Activated CD8-positive, alpha-beta T cell treated with anti-CD3 and anti-CD28 coated beads, Interleukin-2, amount 10 ng/mL, durations not matched to agents 7 days and 5 days (primary cell): ENCODE results near the gene AKR1B15. TPM values are rescaled to one million over a fixed set of nuclear protein-coding genes. Genes with fewer than 3 reads are reported as not detected.

ENCODE experiments used
- ATAC-seq: fragments of 150-1000 bp; cut with Tn5 transposase; one replicate; pipeline ENCODE4 v1.10.0; 2021; ENCODE audit warnings: moderate library complexity
- CTCF ChIA-PET: fragments of 350-600 bp; sonication (Branson Sonifier 250); formaldehyde crosslinking; loops from one replicate; lab custom pipeline; 2021; ENCODE audit warnings: antibody characterized with exemption; lab: Charles Lee
- POLR2A ChIA-PET: fragments of 350-600 bp; sonication (Branson Sonifier 250); formaldehyde crosslinking; loops from one replicate; lab custom pipeline; 2021; ENCODE audit warnings: antibody characterized with exemption; lab: Charles Lee
- DNase-seq: peaks from one replicate; pipeline ENCODE4 v3.0.0-alpha.2; 2020
- H3K27ac Mint-ChIP-seq: one replicate; pipeline ENCODE4 v1.8.0; 2021; ENCODE audit warnings: mild to moderate bottlenecking, mixed read lengths
- H3K27me3 Mint-ChIP-seq: one replicate; pipeline ENCODE4 v1.8.0; 2021; ENCODE audit warnings: low read depth, mixed read lengths
- H3K36me3 Mint-ChIP-seq: one replicate; pipeline ENCODE4 v1.8.0; 2021; ENCODE audit warnings: low read depth, mixed read lengths
- H3K4me1 Mint-ChIP-seq: one replicate; pipeline ENCODE4 v1.8.0; 2021; ENCODE audit warnings: low read depth, mixed read lengths
- H3K4me3 Mint-ChIP-seq: one replicate; pipeline ENCODE4 v1.8.0; 2021; ENCODE audit warnings: mild to moderate bottlenecking, mixed read lengths
- H3K9me3 Mint-ChIP-seq: one replicate; pipeline ENCODE4 v1.8.0; 2022; ENCODE audit warnings: mixed read lengths; ENCODE audit not compliant: insufficient read depth
- total RNA-seq, 2 experiments: library from RNA; stranded (reverse); gene quantifications; one replicate each; pipeline ENCODE4 v1.2.3, GENCODE V29; 2021

The AKR1B15 gene
- not detected for total RNA-seq

DNA sequence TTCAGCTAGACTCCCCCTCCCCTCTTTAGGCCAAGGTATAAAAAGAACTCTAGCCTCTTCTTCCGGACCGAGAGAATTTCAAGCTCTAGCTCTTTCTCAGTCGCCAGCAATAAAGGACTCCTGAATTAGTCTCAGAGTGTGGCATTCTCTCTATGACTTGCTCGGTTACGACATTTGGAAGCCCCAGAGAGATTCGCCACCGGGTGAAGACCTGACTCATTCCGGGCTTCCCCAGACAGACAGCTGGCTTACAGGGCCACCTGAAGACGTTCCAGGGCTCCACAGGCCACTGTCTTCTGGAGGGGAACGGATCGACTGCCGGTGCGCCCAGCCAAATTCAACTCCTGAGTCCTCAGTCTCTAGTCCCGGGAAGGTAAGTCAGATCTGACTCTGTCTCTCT is at the start of gene AKR1B15:
AKR1B15 (plus strand) TSS at position 234 of the 400 bp plus-strand sequence. CDS start 15,510 bp downstream, outside the sequence.
- Mint-ChIP-seq H3K27ac (no peak within 1 kb of the TSS), H3K27me3 (peaks cover 11% of the 10 kb centered on the region), H3K9me3 (no peaks in the 10 kb centered on the region), H3K36me3 (no peaks in the 10 kb centered on the region), H3K4me1 (peaks cover 5% of the 10 kb centered on the region), H3K4me3 (no peak within 1 kb of the TSS)
- ChIA-PET POLR2A (no interaction called here), CTCF (interaction anchor here (0.6 to 4.7 kb wide), 9 partner anchors 8 to 622 kb away, joined by 3 to 51 read pairs (median 3); partner anchors contain the start of gene CYREN)
- DNase-seq: no peak
- no peak for ATAC-seq

DNA sequence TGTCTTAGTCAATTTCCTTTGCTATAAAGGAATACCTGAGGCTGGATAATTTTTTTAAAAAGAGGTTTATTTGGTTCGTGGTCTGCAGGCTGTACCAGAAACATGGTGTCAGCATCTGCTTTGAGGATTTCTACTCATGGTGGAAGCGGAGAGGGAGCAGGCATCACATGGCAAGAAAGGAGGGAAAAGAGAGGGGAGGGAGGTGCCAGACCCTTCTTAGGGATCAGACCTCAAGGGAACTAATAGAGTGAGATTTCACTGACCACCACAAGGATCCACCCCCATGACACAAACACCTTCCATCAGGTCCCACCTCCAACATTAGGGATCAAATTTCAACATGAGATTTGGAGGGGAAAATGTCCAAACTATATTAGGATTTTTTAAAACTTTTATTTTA is 48.5 kb upstream of the AKR1B15 start:
- peaks cover 10% of the 10 kb centered on the region for H3K27me3 Mint-ChIP-seq
- DNase-seq (no peak), ATAC-seq (no peak)
- no peak overlapping the region for H3K4me3 Mint-ChIP-seq
- H3K27ac Mint-ChIP-seq: no peak overlapping the region
- POLR2A ChIA-PET: no interaction called here
- no peaks in the 10 kb centered on the region for H3K9me3 Mint-ChIP-seq
- H3K36me3 Mint-ChIP-seq: no peaks in the 10 kb centered on the region
- H3K4me1 Mint-ChIP-seq: no peaks in the 10 kb centered on the region
- CTCF ChIA-PET: no interaction called here

DNA sequence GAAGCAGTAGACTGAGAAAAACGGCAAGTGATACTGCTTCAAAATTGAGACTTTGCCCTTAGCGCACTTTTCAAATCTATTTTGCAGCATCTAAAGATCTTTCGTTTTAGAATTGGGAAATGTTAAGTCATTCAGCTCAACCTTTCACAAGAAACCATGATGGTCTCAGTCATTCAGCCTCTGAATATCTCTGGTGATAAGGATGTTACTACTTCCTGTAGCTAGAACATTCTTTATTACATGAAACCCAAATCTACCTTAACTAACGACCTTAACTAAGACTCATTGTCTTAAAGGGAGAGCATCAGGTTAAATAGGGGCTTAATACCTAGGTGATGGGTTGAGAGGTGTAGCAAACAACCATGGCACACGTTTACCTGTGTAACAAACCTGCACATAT is 47.9 kb upstream of the AKR1B15 start:
- ATAC-seq (no peak), DNase-seq (no peak)
- POLR2A ChIA-PET: no interaction called here
- Mint-ChIP-seq H3K4me1 (no peaks in the 10 kb centered on the region), H3K36me3 (no peaks in the 10 kb centered on the region), H3K27me3 (peaks cover 10% of the 10 kb centered on the region), H3K4me3 (no peak overlapping the region), H3K27ac (no peak overlapping the region), H3K9me3 (no peaks in the 10 kb centered on the region)
- CTCF ChIA-PET: interaction anchor here (0.9 kb wide), 1 partner anchor 69 kb away, joined by 3 read pairs; no protein-coding TSS in a partner anchor

DNA sequence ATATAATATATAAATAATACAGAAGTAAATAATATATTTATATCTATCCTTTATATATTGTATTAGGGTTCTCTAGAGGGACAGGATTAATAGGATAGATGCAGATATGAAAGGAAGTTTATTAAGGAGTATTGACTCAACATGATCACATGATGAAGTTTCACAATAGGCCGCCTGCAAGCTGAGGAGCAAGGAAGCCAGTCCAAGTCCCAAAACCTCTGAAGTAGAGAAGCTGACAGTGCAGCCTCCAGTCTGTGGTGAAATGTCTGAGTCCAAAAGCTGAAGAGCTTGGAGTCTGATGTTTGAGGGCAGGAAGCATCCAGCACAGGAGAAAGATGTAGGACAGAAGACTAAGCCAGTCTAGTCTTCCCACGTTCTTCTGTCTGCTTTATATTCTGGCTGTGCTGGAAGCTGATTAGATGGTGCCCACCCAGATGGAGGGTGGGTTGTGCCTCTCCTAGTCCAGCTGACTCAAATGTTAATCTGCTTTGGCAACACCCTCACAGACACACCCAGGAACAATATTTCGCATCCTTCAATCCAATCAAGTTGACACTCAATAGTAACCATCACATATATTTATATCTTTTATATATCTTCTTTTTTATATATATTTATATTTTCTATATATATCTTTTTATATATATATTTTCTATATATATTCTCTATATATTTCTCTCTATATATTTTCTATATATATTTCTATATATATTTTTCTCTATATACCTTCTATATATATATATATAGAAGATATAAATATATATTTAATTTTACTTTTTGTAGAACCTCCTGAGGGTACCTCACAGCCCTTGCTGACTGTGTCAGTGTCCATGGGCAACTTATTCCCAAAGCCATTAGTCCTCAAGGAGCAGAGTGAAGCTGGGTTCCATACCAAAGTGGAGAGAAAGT is 46.2 kb upstream of the AKR1B15 start:
- DNase-seq (no peak), ATAC-seq (no peak)
- no peaks in the 10 kb centered on the region for H3K9me3 Mint-ChIP-seq
- peaks cover 10% of the 10 kb centered on the region for H3K27me3 Mint-ChIP-seq
- H3K36me3 Mint-ChIP-seq: no peaks in the 10 kb centered on the region
- no peak overlapping the region for H3K4me3 Mint-ChIP-seq
- no peaks in the 10 kb centered on the region for H3K4me1 Mint-ChIP-seq
- ChIA-PET CTCF (no interaction called here), POLR2A (no interaction called here)
- no peak overlapping the region for H3K27ac Mint-ChIP-seq

DNA sequence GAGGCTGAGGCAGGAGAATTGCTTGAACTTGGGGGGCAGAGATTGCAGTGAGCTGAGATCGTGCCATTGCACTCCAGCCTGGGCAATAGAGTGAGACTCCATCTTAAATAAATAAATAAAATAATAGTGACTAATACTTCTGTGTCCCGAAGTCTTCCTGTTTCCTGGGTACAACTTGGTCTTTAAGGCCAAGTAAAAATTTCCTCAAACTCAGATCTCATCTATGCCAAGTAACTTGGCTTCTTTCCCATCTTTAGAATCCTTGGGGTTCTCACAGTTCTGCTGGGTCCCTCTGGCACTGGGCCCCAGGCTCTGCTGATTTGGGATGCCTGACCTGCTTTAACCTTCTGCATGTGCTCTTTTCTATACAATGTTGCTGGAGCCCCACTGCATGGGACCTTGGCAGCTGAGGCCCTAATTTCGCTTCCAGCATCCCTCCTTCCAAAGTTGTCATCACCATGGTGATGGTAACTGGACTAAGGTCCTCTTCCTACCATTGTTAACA is 44.2 kb upstream of the AKR1B15 start:
- ATAC-seq (no peak), DNase-seq (no peak)
- POLR2A ChIA-PET: no interaction called here
- peaks cover 10% of the 10 kb centered on the region for H3K27me3 Mint-ChIP-seq
- no peak overlapping the region for H3K27ac Mint-ChIP-seq
- no peaks in the 10 kb centered on the region for H3K9me3 Mint-ChIP-seq
- no peaks in the 10 kb centered on the region for H3K36me3 Mint-ChIP-seq
- H3K4me1 Mint-ChIP-seq: no peaks in the 10 kb centered on the region
- CTCF ChIA-PET: no interaction called here
- H3K4me3 Mint-ChIP-seq: no peak overlapping the region

DNA sequence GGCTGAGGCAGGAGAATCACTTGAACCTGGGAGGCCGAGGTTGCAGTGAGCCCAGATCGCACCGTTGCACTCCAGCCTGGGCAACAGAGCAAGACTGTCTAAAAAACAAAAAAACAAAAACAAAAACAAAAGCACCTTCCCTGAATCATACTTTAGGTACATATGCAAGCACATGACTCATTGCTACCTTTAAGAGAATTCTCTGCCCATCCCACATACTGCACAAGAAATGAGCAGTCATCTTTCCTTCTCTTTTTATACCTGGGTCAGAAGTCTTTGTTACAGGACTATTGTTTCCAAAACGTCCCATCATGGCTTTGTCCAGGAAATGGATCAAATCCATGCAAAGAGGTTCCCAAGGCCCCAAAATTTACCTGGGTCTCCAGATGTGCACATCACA is 43.1 kb upstream of the AKR1B15 start:
- POLR2A ChIA-PET: no interaction called here

DNA sequence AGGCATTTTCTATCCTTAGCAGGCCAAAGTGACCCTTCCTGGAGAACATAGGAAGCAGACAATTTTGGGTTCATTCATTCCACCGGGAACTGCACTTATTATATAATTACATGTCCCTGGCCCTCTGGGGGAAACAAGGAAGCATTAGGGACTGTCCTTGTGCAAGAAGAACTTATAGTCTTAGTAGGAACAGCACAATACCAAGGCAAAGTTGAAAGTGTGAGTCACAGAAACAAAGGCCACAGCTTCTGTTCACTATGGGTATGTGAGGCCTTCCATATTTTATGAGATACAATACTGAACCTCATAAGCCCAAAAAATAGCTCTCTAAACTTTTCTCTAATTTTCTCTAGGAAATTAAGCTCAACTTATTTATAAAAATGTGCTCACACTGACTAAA is 39.9 kb upstream of the AKR1B15 start:
- H3K4me3 Mint-ChIP-seq: no peak overlapping the region
- H3K27me3 Mint-ChIP-seq: no peaks in the 10 kb centered on the region
- no peaks in the 10 kb centered on the region for H3K9me3 Mint-ChIP-seq
- H3K27ac Mint-ChIP-seq: no peak overlapping the region
- no peaks in the 10 kb centered on the region for H3K36me3 Mint-ChIP-seq
- DNase-seq: no peak
- no peaks in the 10 kb centered on the region for H3K4me1 Mint-ChIP-seq
- ChIA-PET CTCF (interaction anchor here (6.9 kb wide), 1 partner anchor 78 kb away, joined by 99 read pairs; no protein-coding TSS in a partner anchor), POLR2A (no interaction called here)
- no peak for ATAC-seq

More for the DNA sequence above, 43.1 kb upstream of the AKR1B15 start:
- Mint-ChIP-seq H3K27me3 (peaks cover 7% of the 10 kb centered on the region), H3K36me3 (no peaks in the 10 kb centered on the region), H3K27ac (no peak overlapping the region), H3K4me3 (no peak overlapping the region), H3K4me1 (no peaks in the 10 kb centered on the region), H3K9me3 (no peaks in the 10 kb centered on the region)
- ATAC-seq: no peak
- no peak for DNase-seq
- CTCF ChIA-PET: interaction anchor here (1.6 kb wide), 1 partner anchor 73 kb away, joined by 6 read pairs; no protein-coding TSS in a partner anchor

DNA sequence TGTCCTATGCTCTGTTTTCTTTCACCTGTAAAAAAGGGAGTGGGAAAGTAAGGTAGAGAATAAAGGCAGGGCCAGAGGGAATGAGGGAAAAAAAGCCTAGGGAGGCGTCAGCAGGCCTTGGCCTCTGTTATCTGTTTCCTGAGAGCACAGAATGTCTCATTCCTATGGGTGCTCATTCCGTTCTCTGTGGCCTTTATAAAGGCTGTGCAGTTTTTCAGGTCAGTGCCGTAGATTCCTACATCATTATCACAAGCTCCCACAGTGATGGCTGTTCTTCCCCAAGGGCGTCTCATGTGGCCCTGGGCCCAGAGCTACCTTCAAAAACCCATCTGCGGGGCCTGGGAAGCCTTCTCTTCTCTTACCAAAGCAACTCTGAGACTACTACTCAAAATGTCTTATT is 38.3 kb upstream of the AKR1B15 start:
- Mint-ChIP-seq H3K27ac (no peak overlapping the region), H3K4me3 (no peak overlapping the region), H3K9me3 (no peaks in the 10 kb centered on the region), H3K4me1 (peaks cover 5% of the 10 kb centered on the region), H3K27me3 (peaks cover 5% of the 10 kb centered on the region), H3K36me3 (no peaks in the 10 kb centered on the region)
- DNase-seq (no peak), ATAC-seq (no peak)
- ChIA-PET CTCF (interaction anchor here (0.7 to 6.9 kb wide), 3 partner anchors 37 to 79 kb away, joined by 3 to 99 read pairs (median 3); no protein-coding TSS in a partner anchor), POLR2A (no interaction called here)

DNA sequence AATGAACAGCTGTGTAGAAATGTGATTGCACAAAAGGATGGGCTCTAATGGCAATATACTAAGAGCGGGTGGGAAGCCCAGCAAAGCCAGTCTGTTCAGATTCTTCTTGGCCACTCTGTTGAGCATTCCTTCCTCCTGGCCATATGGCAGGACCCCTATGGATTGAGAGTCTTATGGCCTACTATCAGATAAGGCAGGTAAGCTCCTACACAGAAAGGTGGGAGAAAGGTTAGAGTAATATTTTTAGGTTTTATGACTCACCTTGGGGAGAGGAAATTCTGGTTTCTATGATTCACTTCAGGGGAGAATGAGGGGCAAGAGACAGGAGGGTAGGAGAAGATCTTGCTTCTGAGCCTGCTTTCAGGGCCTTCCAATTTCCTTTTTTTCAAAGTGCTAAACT is 36.6 kb upstream of the AKR1B15 start:
- Mint-ChIP-seq H3K27ac (no peak overlapping the region), H3K9me3 (no peaks in the 10 kb centered on the region), H3K4me3 (no peak overlapping the region), H3K4me1 (peaks cover 5% of the 10 kb centered on the region), H3K27me3 (peaks cover 8% of the 10 kb centered on the region), H3K36me3 (no peaks in the 10 kb centered on the region)
- no peak for ATAC-seq
- DNase-seq: no peak
- ChIA-PET CTCF (interaction anchor here (1.6 to 6.9 kb wide), 2 partner anchors 53 to 81 kb away, joined by 3 to 99 read pairs; no protein-coding TSS in a partner anchor), POLR2A (no interaction called here)

DNA sequence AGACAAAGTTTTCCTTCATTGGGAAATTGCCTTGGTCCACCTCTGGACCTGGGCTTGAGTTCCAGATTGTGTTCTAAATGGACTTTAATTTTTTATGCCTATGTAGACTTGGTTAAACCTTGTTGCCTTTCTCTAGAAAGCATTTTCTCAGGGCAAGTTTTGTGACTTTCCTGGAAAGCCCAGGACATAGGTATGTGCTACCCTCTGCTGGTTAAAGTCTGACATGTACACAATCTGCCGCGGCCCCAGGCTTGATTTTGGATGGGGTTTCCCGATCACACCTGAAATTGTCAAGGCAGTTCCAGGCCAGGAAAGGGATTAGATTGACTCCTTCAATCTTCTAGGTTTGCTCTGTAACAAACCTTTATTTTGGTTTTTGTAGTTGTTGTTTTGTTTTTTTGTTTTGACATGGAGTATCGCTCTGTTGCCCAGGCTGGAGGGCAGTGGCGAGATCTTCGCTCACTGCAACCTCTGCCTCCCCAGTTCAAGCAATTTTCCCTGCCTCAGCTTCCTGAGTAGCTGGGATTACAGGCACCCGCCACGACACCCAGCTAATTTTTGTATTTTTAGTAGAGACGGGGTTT is 35.6 kb upstream of the AKR1B15 start:
- DNase-seq: peak; percentile 49

DNA sequence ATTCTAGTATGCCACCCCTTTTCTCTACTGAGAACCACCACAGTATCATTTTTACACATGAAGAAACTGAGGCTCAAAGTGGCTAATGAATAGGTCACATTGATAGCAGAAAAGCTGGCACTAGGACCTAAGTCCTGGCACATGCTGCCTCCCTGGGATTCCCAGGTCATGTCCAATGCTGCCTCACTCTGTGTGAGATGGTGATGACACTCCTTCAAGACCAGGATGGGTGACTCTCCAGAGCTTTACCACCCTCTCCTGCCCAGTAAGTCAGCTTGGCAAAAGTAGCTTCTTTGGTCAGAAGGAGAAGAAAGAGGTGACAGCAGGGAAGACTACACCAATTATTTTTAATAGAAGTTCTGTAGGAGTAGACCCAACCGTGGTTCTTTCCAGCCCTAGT is 34.8 kb upstream of the AKR1B15 start:
- ChIA-PET CTCF (interaction anchor here (0.8 to 6.9 kb wide), 17 partner anchors 21 to 440 kb away, joined by 3 to 99 read pairs (median 3); partner anchors contain the start of gene SLC35B4), POLR2A (no interaction called here)
- ATAC-seq: no peak
- Mint-ChIP-seq H3K27ac (no peak overlapping the region), H3K27me3 (peaks cover 10% of the 10 kb centered on the region), H3K36me3 (no peaks in the 10 kb centered on the region), H3K4me1 (peaks cover 5% of the 10 kb centered on the region), H3K9me3 (no peaks in the 10 kb centered on the region), H3K4me3 (no peak overlapping the region)
- no peak for DNase-seq

More for the DNA sequence above, 35.6 kb upstream of the AKR1B15 start:
- no peaks in the 10 kb centered on the region for H3K36me3 Mint-ChIP-seq
- H3K27ac Mint-ChIP-seq: no peak overlapping the region
- H3K4me3 Mint-ChIP-seq: no peak overlapping the region
- ChIA-PET CTCF (interaction anchor here (1.3 to 6.9 kb wide), 6 partner anchors 54 to 197 kb away, joined by 3 to 99 read pairs (median 4); partner anchors contain the start of gene SLC35B4), POLR2A (no interaction called here)
- H3K27me3 Mint-ChIP-seq: peaks cover 10% of the 10 kb centered on the region
- H3K4me1 Mint-ChIP-seq: peaks cover 5% of the 10 kb centered on the region
- ATAC-seq: peak; percentile 65
- no peaks in the 10 kb centered on the region for H3K9me3 Mint-ChIP-seq
